Effector memory CD4-positive, alpha-beta T cell (primary cell): ENCODE results near the gene MEIOC.
"Not testable (repeated sequence)": the region's sequence is repeated elsewhere in the genome, so short reads cannot be mapped to it uniquely, and the experiment has no call there.

Experiments used
- DNase-seq, 3 donors: peaks; one replicate each; pipeline ENCODE4 v3.0.0-alpha.2; 2020
- H3K27ac ChIP-seq: 2 replicates; pipeline ENCODE4 v1.7.0; 2013; ENCODE audit warnings: mild to moderate bottlenecking, low read length, moderate library complexity; ENCODE audit not compliant: insufficient read depth, poor library complexity, severe bottlenecking
- H3K27me3 ChIP-seq: replicated peaks from 2 replicates; pipeline ENCODE4 v1.7.0; 2013; ENCODE audit warnings: mild to moderate bottlenecking, low read length; ENCODE audit not compliant: insufficient read depth, control insufficient read depth, poor library complexity, severe bottlenecking
- H3K36me3 ChIP-seq: 2 replicates; pipeline ENCODE4 v1.7.0; 2013; ENCODE audit warnings: mild to moderate bottlenecking, low read length, moderate library complexity; ENCODE audit not compliant: control insufficient read depth, insufficient read depth
- H3K4me1 ChIP-seq: 2 replicates; pipeline ENCODE4 v1.7.0; 2013; ENCODE audit warnings: low read length, mild to moderate bottlenecking; ENCODE audit not compliant: control insufficient read depth, insufficient read depth, poor library complexity, severe bottlenecking
- H3K4me3 ChIP-seq: 2 replicates; pipeline ENCODE4 v1.7.0; 2013; ENCODE audit warnings: low read length, low read depth, mild to moderate bottlenecking; ENCODE audit not compliant: insufficient read depth, poor library complexity, severe bottlenecking
- H3K9me3 ChIP-seq: 2 replicates; pipeline ENCODE4 v1.7.0; 2013; ENCODE audit warnings: mild to moderate bottlenecking, low read length, moderate library complexity; ENCODE audit not compliant: control insufficient read depth

The MEIOC gene

DNA sequence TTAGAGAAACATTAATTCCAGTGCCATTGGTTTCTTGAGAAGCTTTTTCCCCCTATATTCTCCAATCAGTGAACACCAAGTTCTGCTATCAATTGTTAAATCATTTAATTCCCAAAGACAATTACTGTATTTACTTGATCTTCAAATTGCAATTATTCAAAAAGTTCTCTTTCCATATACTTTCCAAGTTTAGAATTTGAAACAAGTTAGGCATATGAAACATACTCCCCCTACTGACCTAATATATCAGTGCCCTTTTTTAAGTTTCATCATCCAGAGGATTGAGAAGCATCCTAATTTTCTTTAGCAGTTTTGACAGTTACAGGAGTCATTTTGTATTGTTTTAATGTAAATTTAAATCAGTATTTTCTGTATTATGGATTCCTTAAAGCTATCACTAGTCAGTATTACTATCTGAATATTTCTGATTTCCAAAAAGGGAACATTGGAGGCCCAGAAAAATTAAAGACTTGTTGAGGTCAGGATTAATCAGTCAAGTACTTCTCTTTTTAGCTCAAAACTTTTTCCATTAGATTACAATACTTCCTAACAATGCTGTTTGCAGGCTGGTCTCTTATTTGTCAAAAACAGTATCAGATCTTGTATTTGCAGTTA is 16.3 kb downstream of the MEIOC start:
- Histone ChIP-seq H3K36me3 (peaks cover 2% of the 10 kb centered on the region), H3K4me3 (no peak overlapping the region), H3K27me3 (no peaks in the 10 kb centered on the region), H3K9me3 (no peaks in the 10 kb centered on the region), H3K27ac (no peak overlapping the region), H3K4me1 (no peaks in the 10 kb centered on the region)
- DNase-seq: no peak

DNA sequence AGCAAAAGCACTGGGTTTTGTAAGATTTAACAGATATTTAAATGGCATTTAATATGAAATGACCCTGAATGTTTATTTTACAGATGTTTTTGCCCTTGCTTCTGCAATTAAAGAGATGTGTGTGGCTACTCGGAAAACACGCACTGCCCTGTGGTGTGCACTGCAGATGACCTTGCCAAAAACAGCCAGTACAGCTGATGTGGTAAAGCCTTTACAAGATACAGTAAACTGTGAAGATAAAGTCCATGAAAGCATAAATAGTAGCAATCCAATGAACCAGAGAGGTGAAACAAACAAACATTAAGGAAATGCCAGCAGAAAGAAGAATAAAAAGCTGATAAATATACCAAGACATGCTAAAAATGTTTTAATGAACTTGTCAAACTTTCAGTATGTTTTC is 17.6 kb downstream of the MEIOC start:
- no peak for DNase-seq
- Histone ChIP-seq H3K27me3 (no peaks in the 10 kb centered on the region), H3K36me3 (peaks cover 12% of the 10 kb centered on the region), H3K9me3 (no peaks in the 10 kb centered on the region), H3K27ac (no peak overlapping the region), H3K4me1 (no peaks in the 10 kb centered on the region), H3K4me3 (no peak overlapping the region)

DNA sequence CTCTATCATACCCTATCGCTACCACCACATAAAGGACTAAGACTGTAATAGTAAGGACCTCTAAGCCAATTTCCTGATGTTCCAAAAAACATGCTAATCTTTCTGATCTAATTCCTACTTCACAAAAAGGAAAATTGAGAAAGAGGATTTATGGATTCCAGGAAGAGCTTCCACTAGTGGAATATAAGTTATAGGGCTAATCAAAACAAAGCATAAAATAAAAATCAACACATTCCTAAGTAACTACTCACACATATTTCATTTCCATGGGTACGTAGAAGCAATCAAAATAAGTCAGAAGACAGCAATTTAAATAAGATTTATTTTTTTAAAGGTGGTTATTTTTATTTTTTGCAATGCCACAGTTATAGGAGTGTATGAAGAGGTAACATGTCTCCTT is 20.9 kb downstream of the MEIOC start:
- no peak for DNase-seq
- Histone ChIP-seq H3K4me3 (no peak overlapping the region), H3K27me3 (no peaks in the 10 kb centered on the region), H3K27ac (no peak overlapping the region), H3K36me3 (peaks cover 41% of the 10 kb centered on the region), H3K4me1 (no peaks in the 10 kb centered on the region), H3K9me3 (no peaks in the 10 kb centered on the region)

DNA sequence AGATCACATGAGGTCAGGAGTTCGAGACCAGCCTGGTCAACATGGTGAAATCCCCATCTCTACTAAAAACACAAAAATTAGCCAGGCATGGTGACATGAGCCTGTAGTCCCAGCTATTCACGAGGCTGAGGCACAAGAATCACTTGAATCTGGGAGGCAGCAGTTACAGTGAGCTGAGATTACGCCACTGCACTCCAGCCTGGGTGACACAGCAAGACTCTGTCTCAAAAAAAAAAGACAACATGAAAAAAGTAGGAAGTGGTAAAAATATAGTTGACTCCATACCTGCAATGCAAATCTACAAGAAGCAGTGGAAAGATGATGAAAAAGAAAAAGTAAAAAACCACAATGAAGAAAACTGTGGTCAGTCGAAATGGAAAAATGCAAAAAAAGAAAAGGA is 27.0 kb downstream of the MEIOC start:
- H3K27ac ChIP-seq, H3K27me3 ChIP-seq, H3K9me3 ChIP-seq, DNase-seq, H3K4me3 ChIP-seq, H3K4me1 ChIP-seq: not testable (repeated sequence)
- H3K36me3 ChIP-seq: peaks cover 49% of the 10 kb centered on the region

DNA sequence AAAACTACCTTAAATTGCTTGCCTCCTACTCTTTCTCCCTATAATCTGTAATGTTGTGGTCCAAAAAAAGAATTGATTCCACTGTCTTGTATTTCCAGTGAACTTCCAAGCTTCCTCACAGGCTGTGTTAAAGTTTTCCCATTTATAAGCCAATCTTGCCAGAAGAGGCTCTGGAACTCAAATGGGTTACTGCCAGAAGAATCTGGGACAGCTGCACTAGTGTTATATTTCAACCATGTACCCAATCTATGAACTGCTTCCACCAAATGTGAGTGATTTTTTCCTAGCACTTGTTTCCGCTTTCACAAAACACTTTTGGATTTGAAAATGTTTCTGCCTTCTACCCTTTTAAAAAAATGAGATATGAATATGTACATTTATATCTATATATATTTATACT is 31.5 kb downstream of the MEIOC start:
- no peaks in the 10 kb centered on the region for H3K9me3 ChIP-seq
- no peak for DNase-seq
- peaks cover 12% of the 10 kb centered on the region for H3K36me3 ChIP-seq
- H3K27ac ChIP-seq: no peak overlapping the region
- H3K4me3 ChIP-seq: no peak overlapping the region
- H3K27me3 ChIP-seq: no peaks in the 10 kb centered on the region
- peaks cover 13% of the 10 kb centered on the region for H3K4me1 ChIP-seq

DNA sequence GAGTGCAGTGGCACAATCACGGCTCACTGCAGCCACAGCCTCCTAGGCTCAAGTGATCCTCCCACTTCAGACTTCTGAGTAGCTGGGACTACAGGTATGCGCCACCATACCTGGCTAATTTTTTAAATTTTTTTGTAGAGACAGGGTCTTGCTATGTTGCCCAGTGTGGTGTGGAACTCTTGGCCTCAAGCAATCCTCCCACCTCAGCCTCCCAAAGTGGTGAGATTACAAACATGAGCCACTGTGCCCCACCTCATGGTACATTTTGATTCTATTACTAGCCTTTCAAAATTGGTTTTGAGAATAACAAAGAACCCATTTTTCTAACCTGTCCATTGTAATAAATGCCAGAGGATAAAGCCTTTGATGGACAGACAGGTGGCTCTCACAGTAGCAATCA is 31.9 kb downstream of the MEIOC start:
- Histone ChIP-seq H3K36me3 (peaks cover 8% of the 10 kb centered on the region), H3K4me3 (no peak overlapping the region), H3K27me3 (no peaks in the 10 kb centered on the region), H3K9me3 (no peaks in the 10 kb centered on the region), H3K4me1 (peaks cover 13% of the 10 kb centered on the region), H3K27ac (no peak overlapping the region)
- no peak for DNase-seq

DNA sequence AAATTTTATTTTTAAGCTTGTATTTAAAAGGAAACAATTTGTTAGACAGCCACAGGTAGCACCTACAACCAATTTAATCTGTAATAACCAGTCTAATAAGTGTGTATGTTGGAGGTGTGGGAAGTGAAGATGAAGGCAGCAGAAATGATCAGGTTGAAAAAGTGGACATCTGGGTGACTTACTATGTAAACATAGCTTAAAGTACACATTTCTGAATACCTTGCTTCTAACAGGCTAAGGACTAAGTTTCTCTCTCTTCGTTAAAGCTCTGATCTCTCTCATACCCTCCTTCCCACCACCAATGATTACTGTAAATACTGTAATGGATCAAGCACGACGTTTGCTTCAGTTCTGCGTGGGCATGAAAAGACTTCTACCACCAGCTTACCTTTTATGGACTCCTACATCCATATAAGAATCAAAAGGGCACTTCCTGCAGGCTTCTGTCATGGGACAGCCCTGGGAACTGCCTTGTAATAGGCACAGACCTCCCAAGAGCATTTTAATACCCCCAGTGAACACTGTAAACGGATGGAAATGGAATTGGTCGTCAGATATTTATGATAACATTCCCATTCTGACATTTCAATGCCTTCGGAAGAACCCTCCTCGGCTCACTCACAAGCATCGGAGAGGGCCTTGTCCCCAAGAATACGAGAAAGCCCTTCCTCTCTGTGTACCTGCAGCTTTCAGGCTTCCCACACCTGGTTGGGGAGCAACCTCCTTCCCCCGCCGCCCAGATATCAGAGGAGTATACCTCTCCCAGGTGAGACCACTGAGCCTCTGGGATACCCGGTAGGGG is 32.6 kb downstream of the MEIOC start:
- Histone ChIP-seq H3K36me3 (peaks cover under 1% of the 10 kb centered on the region), H3K4me1 (peaks cover 13% of the 10 kb centered on the region), H3K4me3 (peak overlapping the region; percentile 99), H3K27ac (peak overlapping the region; percentile 79), H3K9me3 (no peaks in the 10 kb centered on the region), H3K27me3 (no peaks in the 10 kb centered on the region)
- DNase-seq: no peak

DNA sequence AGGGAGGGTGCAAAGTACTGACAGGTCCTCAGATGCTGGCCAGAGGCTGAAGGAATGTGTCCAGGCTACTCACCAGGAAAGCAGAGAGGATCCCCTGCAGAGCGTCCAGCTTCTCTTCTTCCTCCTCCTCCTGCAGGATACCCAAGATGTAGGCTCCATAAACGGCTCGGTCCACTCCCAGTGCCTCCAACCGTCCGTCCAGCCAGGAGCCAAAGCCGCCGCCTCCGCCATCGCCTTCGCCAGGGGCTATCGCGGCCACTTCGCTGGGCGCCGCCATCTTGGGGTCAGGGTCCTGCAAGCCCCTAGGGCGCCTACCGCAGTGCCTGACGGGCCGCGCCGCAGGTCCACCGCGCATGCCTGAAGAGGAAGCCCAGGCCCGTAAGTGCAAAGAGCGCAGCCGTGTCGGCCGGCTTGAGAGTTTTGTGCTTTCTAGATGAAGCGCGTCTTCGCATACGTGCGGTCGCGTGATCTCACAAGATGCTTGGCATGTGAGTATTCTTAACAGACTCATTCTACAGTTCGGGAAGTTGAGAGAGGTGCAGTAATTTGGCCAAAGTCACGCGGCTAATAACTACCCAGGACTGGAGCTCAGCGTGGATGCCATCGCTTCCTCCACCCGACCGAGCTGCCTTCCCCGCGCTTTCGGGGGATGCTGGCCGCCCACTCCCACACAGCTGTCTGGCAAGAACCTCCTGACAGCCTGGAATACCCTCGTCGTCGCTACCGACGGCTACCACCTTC is 33.4 kb downstream of the MEIOC start, which contains the start of gene CCDC43:
Gene CCDC43 (minus strand): TSS at position 300 of the 741 bp plus-strand sequence. CDS start 23 bp downstream, at position 277.
- Histone ChIP-seq H3K36me3 (no peaks in the 10 kb centered on the region), H3K4me3 (peak within 1 kb of the TSS; percentile 99), H3K9me3 (no peaks in the 10 kb centered on the region), H3K27me3 (no peaks in the 10 kb centered on the region), H3K4me1 (peaks cover 13% of the 10 kb centered on the region), H3K27ac (peak within 1 kb of the TSS; percentile 79)
- peak; percentile 81 to 86 (median 85) for DNase-seq

DNA sequence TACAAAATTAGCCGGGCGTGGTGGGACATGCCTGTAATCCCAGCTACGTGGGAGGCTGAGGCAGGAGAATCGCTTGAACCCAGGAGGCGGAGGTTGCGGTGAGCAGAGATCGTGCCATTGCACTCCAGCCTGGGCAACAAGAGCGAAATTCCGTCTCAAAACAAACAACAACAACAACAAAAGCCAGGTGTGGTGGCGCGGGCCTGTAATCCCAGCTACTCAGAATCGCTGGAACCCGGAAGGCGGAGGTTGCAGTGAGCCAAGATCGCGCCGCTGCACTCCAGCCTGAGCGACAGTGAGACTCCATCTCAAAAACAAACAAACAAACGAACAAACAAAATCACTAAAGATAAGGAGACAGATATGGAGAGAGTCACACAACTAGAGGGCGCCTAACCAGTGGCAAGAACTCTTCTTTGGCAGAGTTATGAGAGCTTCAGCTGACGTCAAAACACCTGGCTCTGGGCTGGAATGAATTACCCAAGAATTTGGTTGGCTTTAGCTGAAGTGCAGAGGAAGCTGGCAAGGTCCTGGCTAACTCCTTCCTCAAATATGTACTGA is 34.6 kb downstream of the MEIOC start:
- not testable (repeated sequence) for DNase-seq, H3K9me3 ChIP-seq, H3K27ac ChIP-seq, H3K4me3 ChIP-seq, H3K27me3 ChIP-seq, H3K36me3 ChIP-seq
- H3K4me1 ChIP-seq: peaks cover 13% of the 10 kb centered on the region
